ENCODE data around the gene CLPX. TPM values are rescaled to one million over a fixed set of nuclear protein-coding genes. Genes with fewer than 3 reads are reported as not detected.

Gene CLPX
- total RNA-seq, 1 experiment from 2014 or later, result 44.1 TPM

DNA sequence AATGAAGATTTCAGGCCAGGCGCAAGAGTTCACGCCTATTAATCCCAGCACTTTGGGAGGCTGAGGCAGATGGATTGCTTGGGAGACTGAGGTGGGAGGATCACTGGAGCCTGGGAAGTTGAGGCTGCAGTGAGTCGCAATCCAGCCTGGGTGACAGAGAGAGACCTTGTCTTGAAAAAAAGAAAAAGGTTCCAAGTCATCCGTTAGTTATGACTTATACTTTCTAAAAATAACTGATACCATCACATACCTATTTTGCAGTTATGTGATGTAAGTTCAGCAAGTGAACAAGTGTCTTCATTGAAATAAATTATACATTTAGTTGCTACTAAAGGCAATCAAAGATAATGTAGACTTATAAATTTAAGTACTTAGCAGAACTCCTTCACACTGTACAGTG is 22.1 kb downstream of the CLPX start:
- intact Hi-C loops (cut with micrococcal nuclease; ENCODE audit: unreplicated experiment), result no loop called here
- TF ChIP-seq, protein P1, sequence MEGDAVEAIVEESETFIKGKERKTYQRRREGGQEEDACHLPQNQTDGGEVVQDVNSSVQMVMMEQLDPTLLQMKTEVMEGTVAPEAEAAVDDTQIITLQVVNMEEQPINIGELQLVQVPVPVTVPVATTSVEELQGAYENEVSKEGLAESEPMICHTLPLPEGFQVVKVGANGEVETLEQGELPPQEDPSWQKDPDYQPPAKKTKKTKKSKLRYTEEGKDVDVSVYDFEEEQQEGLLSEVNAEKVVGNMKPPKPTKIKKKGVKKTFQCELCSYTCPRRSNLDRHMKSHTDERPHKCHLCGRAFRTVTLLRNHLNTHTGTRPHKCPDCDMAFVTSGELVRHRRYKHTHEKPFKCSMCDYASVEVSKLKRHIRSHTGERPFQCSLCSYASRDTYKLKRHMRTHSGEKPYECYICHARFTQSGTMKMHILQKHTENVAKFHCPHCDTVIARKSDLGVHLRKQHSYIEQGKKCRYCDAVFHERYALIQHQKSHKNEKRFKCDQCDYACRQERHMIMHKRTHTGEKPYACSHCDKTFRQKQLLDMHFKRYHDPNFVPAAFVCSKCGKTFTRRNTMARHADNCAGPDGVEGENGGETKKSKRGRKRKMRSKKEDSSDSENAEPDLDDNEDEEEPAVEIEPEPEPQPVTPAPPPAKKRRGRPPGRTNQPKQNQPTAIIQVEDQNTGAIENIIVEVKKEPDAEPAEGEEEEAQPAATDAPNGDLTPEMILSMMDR (conservative IDR thresholded peaks at IDR 0.05), result no peak
- no peak for TF ChIP-seq EZH2 (IDR thresholded peaks at IDR 0.05; ENCODE audit: low read depth)
- BruUV-seq (replicated peaks), result no TSS peak
- CTCF ChIA-PET, result no interaction called here
- DNase-seq, result no peak
- Histone ChIP-seq H4K20me1 (ENCODE audit: insufficient read depth) (peaks cover 4% of the 10 kb centered on the region; the same call in 1 of the 2 replicates), H3K27me3 (ENCODE audit: insufficient read depth, low read depth) (no peaks in the 10 kb centered on the region), H3F3A (ENCODE audit: insufficient read depth, low read depth) (no peaks in the 10 kb centered on the region), H3K79me2 (ENCODE audit: low read depth) (no peaks in the 10 kb centered on the region), H3K27ac (no peak overlapping the region), H3K4me2 (no peak overlapping the region), H3K4me1 (replicated peaks; ENCODE audit: insufficient read depth) (no peaks in the 10 kb centered on the region), H3K4me3 (no peak overlapping the region), H3K9me2 (ENCODE audit: insufficient read depth) (no peaks in the 10 kb centered on the region), H2AFZ (no peak overlapping the region), H3K9me3 (ENCODE audit: insufficient read depth, low read depth) (no peaks in the 10 kb centered on the region), H3K36me3 (ENCODE audit: low read depth) (no peaks in the 10 kb centered on the region)
- POLR2A ChIA-PET (ENCODE audit: unreplicated experiment), result no interaction called here

DNA sequence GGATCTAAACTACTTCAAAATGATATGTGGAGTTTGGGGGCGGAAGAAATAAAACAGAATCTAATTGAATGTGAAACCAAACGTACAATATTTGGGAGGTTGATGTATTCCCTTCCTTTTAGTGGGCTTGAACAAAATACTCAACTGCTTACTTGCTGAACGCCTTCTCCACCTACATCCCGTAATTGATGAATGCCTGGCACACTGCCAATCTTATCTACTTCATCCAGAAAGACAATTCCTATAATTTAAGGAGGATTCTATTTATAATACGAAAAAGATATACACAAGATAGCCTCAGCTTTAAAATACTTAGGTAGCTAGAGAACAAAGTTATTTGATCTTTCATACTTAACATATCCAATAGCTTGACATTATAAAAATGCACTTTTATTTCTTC is 28.4 kb downstream of the CLPX start:
- CTCF ChIA-PET, result no interaction called here
- no peaks in the 10 kb centered on the region for H3K27me3 ChIP-seq (ENCODE audit: insufficient read depth, low read depth)
- intact Hi-C loops (cut with micrococcal nuclease; ENCODE audit: unreplicated experiment), result no loop called here
- H3K4me1 ChIP-seq (replicated peaks; ENCODE audit: insufficient read depth), result no peaks in the 10 kb centered on the region
- H2AFZ ChIP-seq, result no peak overlapping the region
- H4K20me1 ChIP-seq (ENCODE audit: insufficient read depth), result peaks cover 4% of the 10 kb centered on the region; the same call in 1 of the 2 replicates
- no peaks in the 10 kb centered on the region for H3F3A ChIP-seq (ENCODE audit: insufficient read depth, low read depth)
- no peak overlapping the region for H3K27ac ChIP-seq
- H3K36me3 ChIP-seq (ENCODE audit: low read depth), result 0 out of 2 replicates have a peak, but pooled peaks cover 4% of the 10 kb centered on the region
- POLR2A ChIA-PET (ENCODE audit: unreplicated experiment), result no interaction called here
- H3K4me2 ChIP-seq, result no peak overlapping the region
- no peaks in the 10 kb centered on the region for H3K79me2 ChIP-seq (ENCODE audit: low read depth)
- BruUV-seq (replicated peaks), result no TSS peak
- H3K4me3 ChIP-seq, result no peak overlapping the region
- no peak for TF ChIP-seq EZH2 (IDR thresholded peaks at IDR 0.05; ENCODE audit: low read depth)
- TF ChIP-seq, protein P1 (conservative IDR thresholded peaks at IDR 0.05), result no peak
- H3K9me3 ChIP-seq (ENCODE audit: insufficient read depth, low read depth), result no peaks in the 10 kb centered on the region
- DNase-seq, result no peak
- no peaks in the 10 kb centered on the region for H3K9me2 ChIP-seq (ENCODE audit: insufficient read depth)

DNA sequence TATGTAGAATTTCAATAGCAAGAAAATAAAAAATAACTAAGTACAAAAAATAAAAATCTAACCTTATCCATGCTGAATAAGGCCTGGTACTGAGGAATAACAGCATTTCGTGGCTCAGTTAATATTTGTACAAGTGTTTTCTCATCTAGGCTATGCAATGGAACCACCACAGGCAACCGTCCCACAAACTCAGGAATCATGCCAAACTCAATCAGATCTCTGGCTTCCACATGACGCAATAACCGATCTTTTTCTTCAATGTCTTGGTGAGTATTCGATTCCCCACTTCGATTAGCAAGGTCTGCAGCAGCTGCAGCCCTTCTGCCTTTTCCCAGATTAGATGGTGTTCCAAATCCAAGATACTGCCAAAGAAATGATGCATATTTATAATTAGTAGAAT is 30.4 kb downstream of the CLPX start:
- H3K36me3 ChIP-seq (ENCODE audit: low read depth), result 0 out of 2 replicates have a peak, but pooled peaks cover 8% of the 10 kb centered on the region
- H3K79me2 ChIP-seq (ENCODE audit: low read depth), result no peaks in the 10 kb centered on the region
- DNase-seq, result no peak
- intact Hi-C loops (cut with micrococcal nuclease; ENCODE audit: unreplicated experiment), result no loop called here
- H3K4me3 ChIP-seq, result no peak overlapping the region
- H3K27ac ChIP-seq, result no peak overlapping the region
- ChIA-PET POLR2A (ENCODE audit: unreplicated experiment) (no interaction called here), CTCF (no interaction called here)
- no peak overlapping the region for H3K4me2 ChIP-seq
- no peaks in the 10 kb centered on the region for H3K4me1 ChIP-seq (replicated peaks; ENCODE audit: insufficient read depth)
- no peaks in the 10 kb centered on the region for H3K9me3 ChIP-seq (ENCODE audit: insufficient read depth, low read depth)
- H3K27me3 ChIP-seq (ENCODE audit: insufficient read depth, low read depth), result no peaks in the 10 kb centered on the region
- H3K9me2 ChIP-seq (ENCODE audit: insufficient read depth), result no peaks in the 10 kb centered on the region
- H4K20me1 ChIP-seq (ENCODE audit: insufficient read depth), result no peaks in the 10 kb centered on the region
- H3F3A ChIP-seq (ENCODE audit: insufficient read depth, low read depth), result no peaks in the 10 kb centered on the region
- no TSS peak for BruUV-seq (replicated peaks)
- no peak for TF ChIP-seq EZH2 (IDR thresholded peaks at IDR 0.05; ENCODE audit: low read depth)
- TF ChIP-seq, protein P1 (conservative IDR thresholded peaks at IDR 0.05), result no peak
- H2AFZ ChIP-seq, result no peak overlapping the region
